ENCODE results near the gene PDX1. TPM values are rescaled to one million over a fixed set of nuclear protein-coding genes. Genes with fewer than 3 reads are reported as not detected.

Gene PDX1
- total and polyA plus RNA-seq, 8 donors = 8.0 to 26.1 (median 14.0) TPM

- Histone ChIP-seq H3K27ac (peak overlapping the region; percentile 39 to 87 (median 80)), H3K36me3 (peaks cover 0 to 6% (median 0%) of the 10 kb centered on the region in 3 donors), H3K27me3 (no peaks in the 10 kb centered on the region), H3K4me1 (no peaks in the 10 kb centered on the region), H3K9me3 (no peaks in the 10 kb centered on the region), H3K4me3 (peak overlapping the region in 3 of 4 donors; percentile 14 to 83 (median 68))
- WGBS, 2 donors = 48 to 64% methylated on average over 27 to 46 of the region's 46 CpGs
- peak in 1 of 6 donors; percentile 7 for DNase-seq
- no peak for FAIRE-seq
- ATAC-seq = no peak
- no peak for TF ChIP-seq CTCF (IDR thresholded peaks at IDR 0.05)
- intact Hi-C loops (cut with DNase I) = no loop called here
These were observed 4.8 kb downstream of the PDX1 start for GRCh38 chr13:27924529-27925141.

GRCh38 chr13:27925220-27925991 is 5.6 kb downstream of the PDX1 start:
- no peak for FAIRE-seq
- intact Hi-C loops (cut with DNase I) = no loop called here
- DNase-seq = no peak
- Histone ChIP-seq H3K9me3 (no peaks in the 10 kb centered on the region), H3K36me3 (peaks cover 0 to 6% (median 0%) of the 10 kb centered on the region in 3 donors), H3K4me3 (peak overlapping the region in 2 of 4 donors; percentile 68 to 83), H3K27ac (peak overlapping the region in 3 of 4 donors; percentile 74 to 87 (median 86)), H3K4me1 (no peaks in the 10 kb centered on the region), H3K27me3 (no peaks in the 10 kb centered on the region)
- no peak for ATAC-seq
- WGBS, 2 donors = 53 to 67% methylated on average over 9 of the region's 9 CpGs
- no peak for TF ChIP-seq CTCF (IDR thresholded peaks at IDR 0.05)

GRCh38 chr13:27926644-27927434 is 7.0 kb downstream of the PDX1 start:
- ATAC-seq = peak; percentile 24 to 54 (median 41)
- FAIRE-seq = no peak
- DNase-seq = peak in 3 of 6 donors; percentile 36 to 61 (median 53)
- intact Hi-C loops (cut with DNase I) = no loop called here
- H3K9me3 ChIP-seq = no peaks in the 10 kb centered on the region
- H3K4me3 ChIP-seq = peak overlapping the region in 2 of 4 donors; percentile 16 to 17
- no peaks in the 10 kb centered on the region for H3K27me3 ChIP-seq
- WGBS, 2 donors = 51% methylated on average over 35 of the region's 35 CpGs
- no peaks in the 10 kb centered on the region for H3K4me1 ChIP-seq
- H3K27ac ChIP-seq = peak overlapping the region; percentile 56 to 75 (median 61)
- no peak for TF ChIP-seq CTCF (IDR thresholded peaks at IDR 0.05)
- peaks cover 0 to 6% (median 0%) of the 10 kb centered on the region in 3 donors for H3K36me3 ChIP-seq

- TF ChIP-seq CTCF (IDR thresholded peaks at IDR 0.05) = no peak
- DNase-seq (peak in 1 of 6 donors; percentile 58), ATAC-seq (peak; percentile 10 to 24 (median 18)), FAIRE-seq (no peak)
- Histone ChIP-seq H3K27ac (peak overlapping the region; percentile 56 to 75 (median 61)), H3K4me1 (no peaks in the 10 kb centered on the region), H3K9me3 (no peaks in the 10 kb centered on the region), H3K27me3 (no peaks in the 10 kb centered on the region), H3K4me3 (peak overlapping the region in 2 of 4 donors; percentile 16 to 22), H3K36me3 (peaks cover 0 to 4% (median 0%) of the 10 kb centered on the region in 3 donors)
- intact Hi-C loops (cut with DNase I) = no loop called here
- WGBS, 2 donors = 50 to 54% methylated on average over 53 of the region's 53 CpGs
These were observed 7.9 kb downstream of the PDX1 start for GRCh38 chr13:27927444-27928352.
